Activated CD4-positive, alpha-beta memory T cell treated with anti-CD3 and anti-CD28 coated beads, Interleukin-2, amount 10 ng/mL, durations not matched to agents 7 days and 5 days (primary cell): ENCODE measurements around the gene RYR3. TPM values are rescaled to one million over a fixed set of nuclear protein-coding genes. Genes with fewer than 3 reads are reported as not detected.

Experiments
- CTCF ChIA-PET: fragments of 350-600 bp; sonication (Branson Sonifier 250); formaldehyde crosslinking; loops from one replicate; lab custom pipeline; 2021; ENCODE audit warnings: antibody characterized with exemption, inconsistent platforms; lab: Charles Lee
- POLR2A ChIA-PET: fragments of 350-600 bp; sonication (Branson Sonifier 250); formaldehyde crosslinking; loops from one replicate; lab custom pipeline; 2021; ENCODE audit warnings: antibody characterized with exemption; lab: Charles Lee
- DNase-seq: peaks from one replicate; pipeline ENCODE4 v3.0.0-alpha.2; 2020
- H3K27ac Mint-ChIP-seq: one replicate; pipeline ENCODE4 v1.8.0; 2021; ENCODE audit warnings: mild to moderate bottlenecking, mixed read lengths
- H3K27me3 Mint-ChIP-seq: one replicate; pipeline ENCODE4 v1.8.0; 2021; ENCODE audit warnings: mixed read lengths
- H3K36me3 Mint-ChIP-seq: one replicate; pipeline ENCODE4 v1.8.0; 2021; ENCODE audit warnings: low read depth, mixed read lengths
- H3K4me1 Mint-ChIP-seq: one replicate; pipeline ENCODE4 v1.8.0; 2021; ENCODE audit warnings: mixed read lengths
- H3K4me3 Mint-ChIP-seq: one replicate; pipeline ENCODE4 v1.8.0; 2021; ENCODE audit warnings: mild to moderate bottlenecking, mixed read lengths
- H3K9me3 Mint-ChIP-seq: one replicate; pipeline ENCODE4 v1.8.0; 2021; ENCODE audit warnings: mixed read lengths
- total RNA-seq, 2 experiments: library from RNA; stranded (reverse); gene quantifications; one replicate each; pipeline ENCODE4 v1.2.3, GENCODE V29; 2021

Gene RYR3
- total RNA-seq, 2 experiments from 2014 or later: not detected

GRCh38 chr15:33859992-33860545 lies 549.3 kb downstream of the RYR3 start:
- no peak overlapping the region for H3K27ac Mint-ChIP-seq
- H3K27me3 Mint-ChIP-seq: no peaks in the 10 kb centered on the region
- no peak overlapping the region for H3K4me3 Mint-ChIP-seq
- H3K4me1 Mint-ChIP-seq: no peaks in the 10 kb centered on the region
- no peaks in the 10 kb centered on the region for H3K9me3 Mint-ChIP-seq
- POLR2A ChIA-PET: interaction anchor here (0.5 kb wide), 1 partner anchor 101 kb away, joined by 3 read pairs; no protein-coding TSS in a partner anchor
- CTCF ChIA-PET: no interaction called here
- no peak for DNase-seq
- H3K36me3 Mint-ChIP-seq: peaks cover 5% of the 10 kb centered on the region

GRCh38 chr15:33860754-33861153 lies 550.0 kb downstream of the RYR3 start:
- Mint-ChIP-seq H3K27ac (no peak overlapping the region), H3K36me3 (peaks cover 8% of the 10 kb centered on the region), H3K4me3 (no peak overlapping the region), H3K4me1 (no peaks in the 10 kb centered on the region), H3K9me3 (no peaks in the 10 kb centered on the region), H3K27me3 (no peaks in the 10 kb centered on the region)
- POLR2A ChIA-PET: no interaction called here
- DNase-seq: no peak
- CTCF ChIA-PET: no interaction called here

GRCh38 chr15:33864360-33865075 lies 553.8 kb downstream of the RYR3 start:
- Mint-ChIP-seq H3K4me1 (no peaks in the 10 kb centered on the region), H3K36me3 (peaks cover 12% of the 10 kb centered on the region), H3K27me3 (no peaks in the 10 kb centered on the region), H3K9me3 (no peaks in the 10 kb centered on the region), H3K4me3 (no peak overlapping the region), H3K27ac (no peak overlapping the region)
- ChIA-PET CTCF (no interaction called here), POLR2A (no interaction called here)
- DNase-seq: no peak

- CTCF ChIA-PET: no interaction called here
- Mint-ChIP-seq H3K27ac (no peak overlapping the region), H3K4me1 (no peaks in the 10 kb centered on the region), H3K27me3 (no peaks in the 10 kb centered on the region), H3K4me3 (no peak overlapping the region), H3K9me3 (no peaks in the 10 kb centered on the region), H3K36me3 (peaks cover 12% of the 10 kb centered on the region)
- POLR2A ChIA-PET: no interaction called here
- no peak for DNase-seq
Measured at GRCh38 chr15:33865416-33865815, 554.6 kb downstream of the RYR3 start.

- DNase-seq: no peak
- Mint-ChIP-seq H3K27ac (no peak overlapping the region), H3K4me1 (no peaks in the 10 kb centered on the region), H3K27me3 (no peaks in the 10 kb centered on the region), H3K4me3 (no peak overlapping the region), H3K9me3 (no peaks in the 10 kb centered on the region), H3K36me3 (peaks cover 12% of the 10 kb centered on the region)
- ChIA-PET CTCF (no interaction called here), POLR2A (no interaction called here)
Measured at GRCh38 chr15:33866101-33866737, 555.5 kb downstream of the RYR3 start.

GRCh38 chr15:33871980-33872379 lies 561.2 kb downstream of the RYR3 start:
- no peak overlapping the region for H3K4me3 Mint-ChIP-seq
- H3K27me3 Mint-ChIP-seq: no peaks in the 10 kb centered on the region
- ChIA-PET CTCF (no interaction called here), POLR2A (no interaction called here)
- no peaks in the 10 kb centered on the region for H3K36me3 Mint-ChIP-seq
- DNase-seq: no peak
- H3K9me3 Mint-ChIP-seq: no peaks in the 10 kb centered on the region
- H3K27ac Mint-ChIP-seq: no peak overlapping the region
- no peaks in the 10 kb centered on the region for H3K4me1 Mint-ChIP-seq

- DNase-seq: no peak
- H3K4me1 Mint-ChIP-seq: no peaks in the 10 kb centered on the region
- ChIA-PET POLR2A (no interaction called here), CTCF (no interaction called here)
- no peak overlapping the region for H3K4me3 Mint-ChIP-seq
- H3K9me3 Mint-ChIP-seq: no peaks in the 10 kb centered on the region
- H3K36me3 Mint-ChIP-seq: no peaks in the 10 kb centered on the region
- H3K27me3 Mint-ChIP-seq: no peaks in the 10 kb centered on the region
- H3K27ac Mint-ChIP-seq: no peak overlapping the region
Measured at GRCh38 chr15:33872416-33873106, 561.8 kb downstream of the RYR3 start.

GRCh38 chr15:33874156-33874555 lies 563.4 kb downstream of the RYR3 start:
- no peaks in the 10 kb centered on the region for H3K27me3 Mint-ChIP-seq
- no peaks in the 10 kb centered on the region for H3K4me1 Mint-ChIP-seq
- H3K4me3 Mint-ChIP-seq: no peak overlapping the region
- CTCF ChIA-PET: interaction anchor here (0.8 kb wide), 1 partner anchor 25 kb away, joined by 5 read pairs; no protein-coding TSS in a partner anchor
- H3K27ac Mint-ChIP-seq: no peak overlapping the region
- no peaks in the 10 kb centered on the region for H3K36me3 Mint-ChIP-seq
- POLR2A ChIA-PET: no interaction called here
- DNase-seq: no peak
- no peaks in the 10 kb centered on the region for H3K9me3 Mint-ChIP-seq

- Mint-ChIP-seq H3K4me1 (no peaks in the 10 kb centered on the region), H3K36me3 (no peaks in the 10 kb centered on the region), H3K27ac (no peak overlapping the region), H3K9me3 (peaks cover 3% of the 10 kb centered on the region), H3K27me3 (no peaks in the 10 kb centered on the region), H3K4me3 (no peak overlapping the region)
- ChIA-PET POLR2A (no interaction called here), CTCF (no interaction called here)
- DNase-seq: no peak
Measured at GRCh38 chr15:33882921-33883320, 572.2 kb downstream of the RYR3 start.

- POLR2A ChIA-PET: no interaction called here
- Mint-ChIP-seq H3K4me3 (no peak overlapping the region), H3K4me1 (no peaks in the 10 kb centered on the region), H3K27ac (no peak overlapping the region), H3K27me3 (no peaks in the 10 kb centered on the region), H3K9me3 (peaks cover 3% of the 10 kb centered on the region), H3K36me3 (no peaks in the 10 kb centered on the region)
- CTCF ChIA-PET: no interaction called here
- DNase-seq: no peak
Measured at GRCh38 chr15:33888176-33888575, 577.4 kb downstream of the RYR3 start.

GRCh38 chr15:33894193-33894592 lies 583.4 kb downstream of the RYR3 start:
- CTCF ChIA-PET: no interaction called here
- no peaks in the 10 kb centered on the region for H3K9me3 Mint-ChIP-seq
- POLR2A ChIA-PET: interaction anchor here (0.6 kb wide), 1 partner anchor 145 kb away, joined by 3 read pairs; no protein-coding TSS in a partner anchor

GRCh38 chr15:33902043-33902442 lies 591.3 kb downstream of the RYR3 start:
- CTCF ChIA-PET: no interaction called here

More at GRCh38 chr15:33894193-33894592, 583.4 kb downstream of the RYR3 start:
- H3K4me1 Mint-ChIP-seq: peaks cover 12% of the 10 kb centered on the region
- DNase-seq: no peak
- H3K4me3 Mint-ChIP-seq: no peak overlapping the region
- no peaks in the 10 kb centered on the region for H3K27me3 Mint-ChIP-seq
- H3K27ac Mint-ChIP-seq: no peak overlapping the region
- H3K36me3 Mint-ChIP-seq: no peaks in the 10 kb centered on the region

GRCh38 chr15:33903661-33904060 lies 592.9 kb downstream of the RYR3 start:
- no peaks in the 10 kb centered on the region for H3K27me3 Mint-ChIP-seq
- ChIA-PET POLR2A (no interaction called here), CTCF (no interaction called here)
- H3K4me3 Mint-ChIP-seq: no peak overlapping the region
- no peak overlapping the region for H3K27ac Mint-ChIP-seq
- no peaks in the 10 kb centered on the region for H3K9me3 Mint-ChIP-seq
- peaks cover 1% of the 10 kb centered on the region for H3K4me1 Mint-ChIP-seq
- no peak for DNase-seq
- no peaks in the 10 kb centered on the region for H3K36me3 Mint-ChIP-seq

More at GRCh38 chr15:33902043-33902442, 591.3 kb downstream of the RYR3 start:
- Mint-ChIP-seq H3K27me3 (no peaks in the 10 kb centered on the region), H3K27ac (no peak overlapping the region), H3K9me3 (no peaks in the 10 kb centered on the region), H3K4me1 (peaks cover 9% of the 10 kb centered on the region), H3K4me3 (no peak overlapping the region), H3K36me3 (no peaks in the 10 kb centered on the region)
- POLR2A ChIA-PET: no interaction called here
- no peak for DNase-seq
